Panc1 (cell line): ENCODE data around the gene TMED6.

Experiments used
- CTCF ChIP-seq: fragments of 450-650 bp; IDR thresholded peaks from 2 replicates; pipeline ENCODE4 v1.5.1; 2017; ENCODE audit warnings: mild to moderate bottlenecking
- POLR2AphosphoS5 ChIP-seq: IDR thresholded peaks from 2 replicates; pipeline ENCODE4 v1.6.1; 2012; ENCODE audit warnings: mild to moderate bottlenecking, low read depth, low read length, moderate library complexity

- TF ChIP-seq CTCF (no peak), POLR2AphosphoS5 (no peak)
Observed at GRCh38 chr16:69324013-69324531, 27.5 kb downstream of the TMED6 start.
